Measurements from ENCODE around the gene WDR44.
"Not testable (repeated sequence)": the region's sequence is repeated elsewhere in the genome, so short reads cannot be mapped to it uniquely, and the experiment has no call there.

The WDR44 gene

GRCh38 chrX:118345464-118346257, at the start of gene WDR44:
Gene WDR44 (plus strand): TSS chrX:118346106. CDS start chrX:118346504, 398 bp downstream.
- peak; percentile 99 for DNase-seq (ENCODE audit: low read depth, low spot score)

DNA sequence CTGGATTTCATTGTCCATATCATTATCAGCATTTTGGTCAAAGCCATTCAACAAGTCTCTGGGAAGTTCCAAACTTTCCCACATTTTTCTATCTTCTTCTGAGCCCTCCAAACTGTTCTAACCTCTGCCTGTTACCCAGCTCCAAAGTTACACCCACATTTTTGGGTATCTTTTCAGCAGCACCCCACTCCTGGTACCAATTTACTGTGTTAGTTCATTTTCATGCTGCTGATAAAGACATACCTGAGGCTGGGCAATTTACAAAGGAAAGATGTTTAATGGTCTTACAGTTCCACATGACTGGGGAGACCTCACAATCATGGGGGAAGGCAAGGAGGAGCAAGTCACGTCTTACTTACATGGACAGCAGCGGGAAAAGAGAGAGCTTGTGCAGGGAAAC, 40.1 kb upstream of the WDR44 start:
- DNase-seq (ENCODE audit: low read depth, low spot score), result not testable (repeated sequence)

GRCh38 chrX:118315529-118315928, 30.4 kb upstream of the WDR44 start:
- no peak for DNase-seq (ENCODE audit: low read depth, low spot score)

DNA sequence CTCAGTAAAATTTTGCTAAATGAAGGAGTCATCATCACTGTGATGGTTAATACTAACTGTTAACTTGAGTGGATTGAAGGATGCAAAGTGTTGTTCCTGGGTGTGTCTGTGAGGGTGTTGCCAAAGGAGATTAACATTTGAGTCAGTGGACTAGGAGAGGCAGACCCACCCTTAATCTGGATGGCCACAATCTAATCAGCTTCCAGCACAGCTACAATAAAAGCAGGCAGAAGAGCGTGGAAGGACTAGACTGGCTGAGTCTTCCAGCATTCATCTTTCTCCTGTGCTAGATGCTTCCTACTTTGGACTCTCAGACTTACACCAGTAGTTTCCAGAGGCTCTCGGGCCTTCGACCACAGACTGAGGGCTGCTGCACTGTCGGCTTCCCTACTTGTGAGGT, 21.3 kb upstream of the WDR44 start:
- no peak for DNase-seq (ENCODE audit: low read depth, low spot score)

DNA sequence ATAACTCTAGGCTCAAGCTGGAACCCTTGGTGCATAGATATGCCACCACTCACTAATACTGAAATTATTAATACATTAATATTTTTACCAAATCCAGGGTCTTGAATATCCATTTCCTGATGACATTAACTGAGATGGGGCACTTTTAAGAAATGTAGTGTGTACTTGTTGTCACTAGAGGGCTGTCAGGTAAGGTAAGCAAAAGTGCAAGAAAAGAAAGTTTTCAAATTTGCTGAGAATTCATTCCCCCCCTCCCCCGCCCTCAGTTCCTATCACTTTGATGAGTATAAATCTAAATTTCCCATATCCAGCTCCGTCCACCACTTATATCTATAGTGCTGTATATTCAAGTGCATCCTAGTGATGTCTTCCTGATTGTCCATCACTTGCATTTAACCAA, 20.5 kb upstream of the WDR44 start:
- no peak for DNase-seq (ENCODE audit: low read depth, low spot score)

- no peak for DNase-seq (ENCODE audit: low read depth, low spot score)
These were observed 16.7 kb upstream of the WDR44 start for GRCh38 chrX:118329175-118329574.

DNA sequence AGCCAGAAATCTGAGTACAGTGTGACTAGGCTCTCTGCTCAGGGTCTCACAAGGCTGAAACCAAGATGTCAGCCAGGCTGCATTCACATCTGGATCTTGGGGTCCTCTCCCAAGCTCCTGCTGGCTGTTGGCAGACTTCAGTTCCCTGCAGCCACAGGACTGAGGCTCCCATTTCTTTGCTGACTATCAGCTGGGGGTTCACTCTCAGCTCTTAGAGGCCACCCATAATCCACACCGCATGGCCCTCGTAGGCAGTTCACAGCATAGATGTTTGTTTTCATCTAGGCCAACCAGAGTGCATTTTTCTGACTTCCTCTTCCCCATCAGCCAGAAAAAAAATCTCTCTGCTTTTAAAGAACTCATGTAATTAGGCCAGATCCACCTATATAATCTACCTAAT, 8.2 kb upstream of the WDR44 start:
- no peak for DNase-seq (ENCODE audit: low read depth, low spot score)

DNA sequence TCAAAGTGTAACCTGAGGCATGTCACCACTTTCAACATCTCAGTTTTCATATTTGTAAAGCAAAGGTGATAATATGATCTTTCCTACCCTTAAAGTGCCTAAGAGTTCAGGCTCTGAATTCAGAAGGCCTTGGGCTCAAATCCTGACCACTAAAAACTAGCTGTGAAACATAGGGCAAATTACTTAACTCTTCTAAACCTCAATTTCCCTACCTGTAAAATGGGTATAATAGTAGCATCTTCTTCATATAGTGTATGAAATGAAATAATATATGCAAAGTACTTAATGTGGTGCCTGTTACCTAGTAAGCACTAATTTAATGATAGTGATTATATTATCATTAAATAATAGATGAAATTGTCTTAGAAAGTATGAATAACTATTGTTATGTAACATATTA, 7.0 kb upstream of the WDR44 start:
- DNase-seq (ENCODE audit: low read depth, low spot score), result no peak

DNA sequence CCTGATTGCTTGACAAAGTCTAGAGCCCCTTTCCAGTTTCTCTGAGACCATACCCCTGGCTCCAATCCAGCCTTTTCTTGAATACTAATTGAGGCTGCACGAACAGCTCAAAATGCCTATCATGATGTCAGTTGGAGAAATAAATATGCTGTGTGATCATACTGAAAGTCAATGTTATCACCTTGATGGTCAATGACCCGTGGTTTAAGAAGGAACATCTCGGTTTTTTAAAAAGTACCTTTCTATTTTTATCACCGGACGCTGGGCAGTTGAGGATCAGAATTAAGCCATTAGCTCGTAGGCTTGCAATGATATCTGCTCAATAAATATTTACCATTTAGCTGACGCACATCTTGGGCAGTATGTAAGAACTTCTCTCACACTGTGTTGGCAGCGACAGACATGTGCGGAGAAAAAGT, 852 bp upstream of the WDR44 start:
- DNase-seq (ENCODE audit: low read depth, low spot score), result no peak

DNA sequence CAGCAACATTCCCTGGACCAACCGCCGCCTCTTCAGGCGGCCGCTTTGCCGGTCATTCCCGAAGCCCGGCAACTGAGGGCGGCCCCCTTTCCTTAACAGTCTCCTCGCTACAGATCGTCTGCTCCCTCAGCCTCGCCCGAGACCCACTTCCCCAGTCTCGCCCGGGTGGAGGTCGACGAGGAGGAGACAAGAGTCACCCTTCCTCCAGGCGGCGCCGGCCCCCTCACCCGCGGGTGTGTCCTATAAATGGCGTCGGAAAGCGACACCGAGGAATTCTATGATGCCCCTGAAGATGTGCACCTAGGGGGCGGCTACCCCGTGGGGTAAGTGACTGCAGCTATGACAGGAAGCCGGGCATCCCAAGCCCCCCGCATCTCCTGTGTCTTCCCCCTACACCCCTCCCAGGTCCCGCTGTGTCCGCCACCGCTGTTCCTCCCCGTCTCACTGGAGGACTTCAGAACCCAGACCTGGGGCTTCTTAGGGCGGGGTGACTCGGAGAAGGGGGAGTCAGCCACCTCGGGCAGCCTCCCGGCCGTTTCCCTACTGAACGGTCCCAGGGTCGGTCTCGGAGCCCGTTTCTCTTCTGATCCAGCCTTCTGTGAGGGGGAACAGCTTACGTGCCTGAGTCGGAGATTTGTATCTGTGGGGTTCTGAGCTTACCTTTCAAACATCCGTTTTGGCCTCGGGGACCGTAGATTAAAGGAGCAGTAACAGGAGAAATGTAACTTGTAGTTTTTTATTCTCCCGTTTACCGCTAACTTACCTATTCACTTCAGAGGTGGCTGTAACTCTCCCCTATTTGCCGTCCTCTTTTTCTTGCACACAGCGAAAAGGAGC, 570 bp downstream of the WDR44 start:
- DNase-seq (ENCODE audit: low read depth, low spot score), result peak; percentile 59

DNA sequence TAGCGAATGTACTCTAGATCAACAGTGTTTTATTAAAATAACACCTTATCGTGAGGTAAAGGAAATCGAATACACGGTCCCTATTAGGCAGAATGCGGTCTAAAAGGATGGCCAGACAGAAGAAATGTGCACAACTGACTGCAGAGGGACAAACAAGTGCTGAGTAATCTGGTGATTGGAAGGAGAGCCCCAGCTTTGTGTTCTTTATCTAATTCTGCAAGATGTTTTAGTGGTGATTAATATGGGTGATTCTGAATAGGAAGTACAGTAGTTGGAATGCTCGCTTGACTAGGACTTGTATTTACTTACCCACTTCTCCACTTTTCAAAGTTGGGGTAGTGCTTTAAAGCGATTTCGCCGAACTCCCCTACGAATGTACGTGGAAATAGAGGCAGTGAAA, 1.2 kb downstream of the WDR44 start:
- no peak for DNase-seq (ENCODE audit: low read depth, low spot score)

DNA sequence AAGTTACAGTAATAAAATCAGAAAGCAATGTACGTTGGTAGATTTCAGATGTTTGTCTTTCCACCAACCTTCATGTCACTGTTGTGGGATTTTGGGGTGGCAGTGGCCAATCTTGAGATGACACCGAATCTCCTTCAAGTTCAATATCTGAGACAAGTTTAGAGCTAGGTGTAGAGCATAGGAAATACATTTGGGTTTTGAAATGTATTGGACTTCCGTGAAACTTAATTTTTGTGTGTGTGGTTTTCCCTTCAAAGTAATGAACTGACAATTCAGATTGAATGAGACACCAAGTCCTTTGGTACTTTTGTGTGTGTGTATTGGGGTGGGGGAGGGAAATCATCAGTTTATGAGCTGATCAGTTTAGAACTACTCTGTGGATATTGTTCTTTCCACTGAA, 1.8 kb downstream of the WDR44 start:
- no peak for DNase-seq (ENCODE audit: low read depth, low spot score)

DNA sequence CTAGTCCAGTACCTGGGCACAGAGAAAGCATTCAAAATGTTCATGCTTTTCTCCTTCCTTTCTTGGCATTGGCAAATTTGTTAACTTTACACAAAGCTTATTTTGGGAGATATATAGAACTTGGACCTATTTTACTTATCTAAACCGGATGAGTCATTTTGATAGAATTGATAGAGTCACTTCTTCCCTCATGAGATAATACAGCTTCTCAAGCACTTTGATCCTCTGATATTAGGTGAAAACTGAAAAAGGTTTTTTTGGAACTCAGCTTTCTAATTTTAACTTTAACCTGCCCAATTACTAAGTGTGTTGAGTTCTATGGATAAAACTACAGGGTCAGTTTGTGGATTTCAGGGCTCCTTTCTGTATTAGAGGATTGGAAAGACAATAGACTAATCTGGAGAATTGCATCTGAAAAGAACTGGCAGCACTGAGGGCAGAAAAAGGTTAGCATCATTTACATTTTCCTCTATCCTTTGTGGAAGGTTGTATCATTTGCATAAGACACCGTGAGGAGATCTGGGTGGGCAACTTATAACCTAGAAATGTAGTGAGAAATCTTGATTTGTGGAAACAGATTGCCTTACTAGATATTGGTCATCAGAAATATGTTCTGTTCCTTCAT, 2.4 kb downstream of the WDR44 start:
- DNase-seq (ENCODE audit: low read depth, low spot score), result no peak

- DNase-seq (ENCODE audit: low read depth, low spot score), result no peak
These were observed 3.3 kb downstream of the WDR44 start for GRCh38 chrX:118349188-118349587.

DNA sequence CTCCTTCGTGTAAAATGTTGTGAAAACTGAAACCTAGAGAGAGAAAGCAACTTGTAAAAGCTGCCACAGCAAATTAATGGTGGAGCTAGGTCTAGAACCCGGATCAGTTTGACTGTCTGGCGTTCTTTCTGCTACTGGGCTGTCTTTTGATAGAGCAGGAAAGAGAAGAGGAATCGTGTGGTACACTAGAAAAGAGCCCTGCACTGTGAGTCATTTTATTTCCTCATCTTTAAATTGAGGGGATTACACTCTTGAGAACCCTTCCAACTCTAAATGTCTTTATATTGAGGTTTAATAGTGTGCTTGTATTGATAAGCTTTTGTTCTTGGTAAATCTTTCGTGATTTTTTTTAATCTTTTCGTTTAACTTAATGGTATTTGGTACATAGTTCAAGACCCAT, 4.3 kb downstream of the WDR44 start:
- DNase-seq (ENCODE audit: low read depth, low spot score), result no peak

GRCh38 chrX:118350706-118351105, 4.8 kb downstream of the WDR44 start:
- no peak for DNase-seq (ENCODE audit: low read depth, low spot score)

DNA sequence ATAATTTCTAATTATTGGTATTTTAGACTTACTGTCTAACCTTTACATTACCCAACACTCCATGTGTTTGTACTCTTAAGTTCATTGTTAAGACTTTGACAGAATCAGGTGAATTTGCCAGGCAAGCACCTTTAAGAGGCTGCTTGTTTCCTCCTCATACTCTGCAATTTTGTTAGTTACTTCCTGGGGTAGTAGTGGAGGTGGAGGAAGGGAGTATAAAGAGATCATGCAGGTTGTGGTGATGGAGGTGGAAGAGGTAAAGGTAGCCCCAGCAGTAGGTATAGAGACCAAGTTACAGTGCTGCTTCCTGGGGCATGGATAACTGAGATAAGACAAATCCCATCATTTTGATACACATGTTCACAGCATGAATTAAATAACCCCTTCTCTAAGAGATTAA, 6.7 kb downstream of the WDR44 start:
- no peak for DNase-seq (ENCODE audit: low read depth, low spot score)

- DNase-seq (ENCODE audit: low read depth, low spot score), result no peak
These were observed 7.4 kb downstream of the WDR44 start for GRCh38 chrX:118353081-118353850.

DNA sequence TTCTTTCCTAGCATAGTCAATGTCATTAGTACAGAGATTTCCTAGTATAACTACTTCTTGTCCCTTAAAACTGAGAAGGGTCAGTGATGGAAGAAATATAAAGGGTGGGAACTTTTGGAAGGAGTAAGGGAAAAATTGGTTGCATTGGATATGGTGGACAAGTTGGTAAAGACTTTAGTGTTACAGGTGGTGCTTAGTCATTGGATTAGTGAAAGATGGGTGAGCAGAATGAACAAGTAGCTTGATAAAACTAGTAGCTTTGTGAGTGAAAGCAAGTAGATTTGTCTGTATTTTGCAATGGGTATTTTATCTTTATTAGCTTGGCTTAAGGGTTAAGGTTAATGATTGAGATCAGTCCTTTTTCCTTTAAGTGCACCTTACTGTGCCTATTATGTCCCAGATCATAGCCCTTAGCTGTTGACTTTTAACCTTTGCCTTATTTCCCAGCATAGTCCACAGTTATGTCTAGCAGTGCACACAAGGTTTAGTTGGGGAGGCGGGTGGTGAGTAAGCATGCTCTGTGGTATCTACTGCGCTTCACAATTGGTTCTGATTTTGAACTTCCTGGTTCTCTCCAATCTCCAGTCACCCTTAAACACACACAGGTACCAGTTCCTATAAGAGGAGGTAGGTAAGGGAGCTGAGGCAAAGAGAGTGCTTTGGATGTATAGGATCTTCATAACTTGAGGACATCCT, 9.5 kb downstream of the WDR44 start:
- DNase-seq (ENCODE audit: low read depth, low spot score), result no peak

DNA sequence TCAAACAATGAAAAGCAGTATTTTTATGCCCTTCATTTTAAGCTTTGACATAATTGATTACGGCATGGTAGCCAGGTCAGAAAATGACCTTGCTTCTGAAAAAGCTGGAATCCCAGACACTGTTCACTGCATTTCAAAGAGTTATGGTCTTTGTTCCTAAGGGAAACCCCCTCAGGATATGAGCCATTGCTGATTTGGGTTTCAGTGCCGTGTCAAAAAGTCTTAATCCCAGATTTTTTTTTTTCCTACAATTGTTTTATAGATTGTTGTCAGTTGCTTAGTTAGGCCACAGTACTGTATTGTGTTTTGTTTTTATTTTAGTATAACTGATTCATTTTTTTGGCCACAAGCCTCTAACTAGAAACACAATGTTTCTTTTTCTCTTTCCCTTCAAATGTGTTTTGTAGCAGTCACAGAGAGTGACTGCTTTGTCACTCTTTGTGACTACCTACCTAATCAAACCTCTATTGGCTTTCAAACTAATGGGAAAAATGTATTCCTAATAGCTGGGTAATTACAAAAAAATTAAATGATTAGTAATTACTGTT, 10.3 kb downstream of the WDR44 start:
- DNase-seq (ENCODE audit: low read depth, low spot score), result no peak
